GM12872 (cell line): ENCODE measurements around the gene GALNT9.

Experiments
- TF ChIP-seq, protein P1 (sequence below): IDR thresholded peaks from 3 replicates; pipeline ENCODE4 v1.5.1; 2011; ENCODE audit warnings: low read depth, mild to moderate bottlenecking, low read length, moderate library complexity; ENCODE audit not compliant: insufficient read depth

GALNT9 gene

DNA sequence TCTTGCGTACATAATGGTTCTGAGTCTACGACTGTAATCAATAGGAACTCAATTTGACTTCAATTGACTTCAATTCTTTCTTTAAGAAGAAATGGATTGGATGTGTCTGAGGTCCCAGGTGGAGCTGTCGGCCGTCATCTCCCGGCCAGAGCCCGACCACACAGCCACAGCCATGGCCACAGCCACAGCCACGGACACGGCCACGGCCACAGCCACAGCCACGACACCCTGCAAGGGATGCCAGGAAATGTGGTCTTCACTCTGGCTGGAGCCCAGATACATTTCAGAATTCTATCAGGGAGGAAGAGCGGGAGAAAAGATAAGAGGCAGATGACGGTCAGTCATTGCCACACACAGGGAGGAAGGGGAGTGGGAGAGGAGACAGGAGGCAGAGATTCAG lies 58.9 kb downstream of the GALNT9 start:
- TF ChIP-seq, protein P1, sequence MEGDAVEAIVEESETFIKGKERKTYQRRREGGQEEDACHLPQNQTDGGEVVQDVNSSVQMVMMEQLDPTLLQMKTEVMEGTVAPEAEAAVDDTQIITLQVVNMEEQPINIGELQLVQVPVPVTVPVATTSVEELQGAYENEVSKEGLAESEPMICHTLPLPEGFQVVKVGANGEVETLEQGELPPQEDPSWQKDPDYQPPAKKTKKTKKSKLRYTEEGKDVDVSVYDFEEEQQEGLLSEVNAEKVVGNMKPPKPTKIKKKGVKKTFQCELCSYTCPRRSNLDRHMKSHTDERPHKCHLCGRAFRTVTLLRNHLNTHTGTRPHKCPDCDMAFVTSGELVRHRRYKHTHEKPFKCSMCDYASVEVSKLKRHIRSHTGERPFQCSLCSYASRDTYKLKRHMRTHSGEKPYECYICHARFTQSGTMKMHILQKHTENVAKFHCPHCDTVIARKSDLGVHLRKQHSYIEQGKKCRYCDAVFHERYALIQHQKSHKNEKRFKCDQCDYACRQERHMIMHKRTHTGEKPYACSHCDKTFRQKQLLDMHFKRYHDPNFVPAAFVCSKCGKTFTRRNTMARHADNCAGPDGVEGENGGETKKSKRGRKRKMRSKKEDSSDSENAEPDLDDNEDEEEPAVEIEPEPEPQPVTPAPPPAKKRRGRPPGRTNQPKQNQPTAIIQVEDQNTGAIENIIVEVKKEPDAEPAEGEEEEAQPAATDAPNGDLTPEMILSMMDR, result no peak

DNA sequence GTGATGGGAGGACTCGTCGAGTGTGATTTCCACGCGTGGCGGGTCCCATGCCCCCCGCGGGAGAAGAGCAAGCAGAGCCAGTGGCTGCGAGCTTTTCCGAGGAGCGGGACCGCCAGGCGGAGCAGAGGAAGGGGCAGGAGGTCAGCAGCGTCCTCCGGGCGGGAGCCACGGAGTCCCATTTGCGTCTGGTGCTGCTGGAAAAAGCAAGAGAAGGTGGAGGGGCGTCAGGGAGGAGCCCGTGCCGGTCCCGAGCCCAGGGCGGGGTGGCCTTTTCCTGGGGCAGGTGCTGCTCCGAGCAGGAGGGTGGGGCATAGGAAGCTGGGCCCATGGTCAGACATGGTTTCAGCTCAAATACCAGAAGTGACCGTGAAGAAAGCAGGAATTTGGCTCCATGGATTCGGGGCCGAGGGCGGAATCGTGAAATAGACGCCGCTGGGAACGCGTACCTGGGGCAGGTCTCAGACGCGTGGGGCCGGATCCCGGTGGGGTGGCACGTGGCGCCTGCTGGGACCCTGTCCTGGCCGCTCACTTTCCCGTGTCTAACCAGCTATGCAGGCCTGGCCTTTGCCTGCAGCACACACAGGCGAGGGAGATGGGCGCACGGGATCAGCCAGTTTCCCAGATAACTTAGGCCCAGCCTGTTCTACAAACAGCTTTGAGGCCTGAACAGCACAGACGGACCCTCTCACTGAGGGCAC lies 60.0 kb downstream of the GALNT9 start:
- TF ChIP-seq, protein P1, result no peak

DNA sequence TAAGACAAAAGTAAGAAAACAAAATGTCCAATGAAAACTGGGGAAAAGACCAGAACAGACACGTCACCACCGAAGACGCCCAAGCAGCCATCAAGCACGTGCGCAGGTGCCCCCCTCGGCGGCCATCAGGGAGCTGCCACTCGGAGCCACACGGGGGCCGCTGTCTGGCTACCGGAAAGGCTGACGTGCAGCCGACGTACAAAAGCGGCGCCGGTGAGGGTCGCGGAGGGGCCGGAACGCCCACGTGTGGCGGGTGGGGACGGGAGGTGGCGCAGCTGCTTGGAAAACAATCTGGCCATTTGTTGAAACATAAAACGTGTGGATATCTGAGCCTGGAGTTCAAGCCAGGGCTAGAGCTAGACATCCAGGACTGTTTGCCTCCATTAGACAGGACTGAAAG lies 60.7 kb downstream of the GALNT9 start:
- TF ChIP-seq, protein P1, result no peak

DNA sequence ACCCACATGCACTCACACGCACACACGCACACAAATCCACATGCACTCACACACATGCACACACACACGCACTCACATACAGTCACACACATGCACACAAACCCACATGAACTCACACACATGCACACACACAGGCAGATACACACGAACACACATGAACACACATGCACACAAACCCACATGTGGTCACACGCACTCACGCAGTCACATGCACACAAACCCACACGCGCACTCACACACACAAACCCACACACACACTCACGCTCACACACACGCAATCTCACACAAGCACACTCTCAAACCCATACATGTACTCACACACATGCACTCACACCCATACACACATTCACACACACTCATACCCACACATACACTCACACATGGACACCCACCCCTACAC lies 61.5 kb downstream of the GALNT9 start:
- TF ChIP-seq, protein P1, result no peak

DNA sequence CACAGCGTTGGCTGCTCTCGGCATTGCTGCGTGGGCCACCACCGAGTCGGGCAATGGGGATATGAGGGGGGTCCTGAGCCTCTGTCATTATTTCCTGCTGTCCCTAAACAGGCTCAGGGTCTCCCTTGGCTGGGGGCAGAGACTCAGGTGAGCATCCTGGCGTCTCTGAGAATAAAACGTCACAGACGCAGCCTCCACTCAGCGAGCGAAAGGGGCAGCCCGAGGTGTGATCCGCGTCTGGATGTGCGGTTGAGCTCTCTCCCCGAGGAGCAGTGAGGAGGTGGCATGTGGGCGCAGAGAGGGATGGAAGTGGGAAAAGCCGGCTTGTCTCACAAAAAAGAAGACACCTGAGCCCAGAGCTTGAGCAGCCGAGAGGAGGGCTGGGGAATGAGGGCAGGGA lies 62.6 kb downstream of the GALNT9 start:
- TF ChIP-seq, protein P1, result no peak

DNA sequence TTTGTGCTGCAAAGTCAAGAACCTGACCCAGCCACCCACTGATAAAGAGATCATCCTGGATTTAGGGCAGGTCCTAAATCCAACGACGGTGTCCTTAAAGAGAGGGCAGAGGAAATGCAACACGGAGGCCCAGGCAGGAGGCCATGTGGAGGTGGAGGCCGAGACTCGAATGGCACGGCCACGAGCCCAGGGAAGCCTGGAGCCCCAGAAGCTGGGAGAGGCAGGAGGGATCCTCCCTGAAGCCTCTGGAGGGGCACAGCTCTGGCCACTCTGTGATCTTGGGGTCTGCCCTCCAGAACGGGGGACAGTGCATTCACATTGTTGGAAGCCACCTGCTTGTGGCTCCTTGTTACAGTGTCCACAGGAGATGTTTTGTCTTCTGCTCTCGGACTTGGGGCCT lies 63.0 kb downstream of the GALNT9 start:
- TF ChIP-seq, protein P1, result no peak

DNA sequence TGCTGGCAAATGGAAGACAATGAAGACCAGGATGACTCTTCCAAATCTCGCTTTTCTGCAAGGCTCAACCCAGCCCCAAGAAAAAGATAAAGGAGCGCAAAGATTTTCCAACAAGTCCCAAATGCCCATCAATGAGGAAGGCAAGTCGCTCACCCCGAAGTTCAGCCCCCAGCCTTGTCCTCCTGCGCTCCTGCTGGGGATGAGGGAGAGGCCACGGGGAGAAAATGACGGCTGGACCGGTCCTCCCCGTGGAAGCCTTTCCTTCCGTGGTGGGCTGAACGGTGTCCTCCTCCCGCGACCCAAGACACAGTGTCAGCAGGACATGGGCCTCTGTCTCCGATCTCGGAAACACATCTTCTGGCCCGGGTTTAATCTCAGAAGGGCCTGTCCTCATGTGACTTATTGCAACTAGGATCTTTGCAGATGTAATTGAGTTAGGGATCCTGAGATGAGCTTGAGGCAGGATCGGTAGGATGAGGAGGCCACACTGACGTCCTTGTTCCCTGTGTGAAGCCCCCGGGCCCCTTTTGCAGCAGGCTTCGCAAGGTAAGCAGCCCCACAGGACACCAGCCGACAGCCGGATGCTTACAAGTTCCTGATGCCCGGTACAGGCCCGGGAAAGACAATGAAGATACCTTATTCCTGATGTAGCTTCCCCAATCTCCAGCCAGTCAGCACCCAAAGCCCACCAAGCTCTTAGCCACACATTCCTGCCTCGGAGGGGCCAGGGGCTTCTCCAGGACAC lies 64.2 kb downstream of the GALNT9 start:
- TF ChIP-seq, protein P1, result no peak
